MM.1S (cell line): ENCODE data around the gene EPHB1.

ENCODE experiments used
- DNase-seq: peaks from one replicate; pipeline ENCODE4 v3.0.0-alpha.2; 2015
- H2AFZ ChIP-seq: fragments of 300-600 bp; sonication (generic); 2 replicates; pipeline ENCODE4 v1.6.0; 2016; ENCODE audit warnings: antibody characterized with exemption, low read length
- H3F3A ChIP-seq: fragments of 300-600 bp; sonication (generic); 2 replicates; pipeline ENCODE4 v1.6.1; 2016; ENCODE audit warnings: mild to moderate bottlenecking, antibody characterized with exemption, low read length, moderate library complexity, mixed read lengths; ENCODE audit not compliant: insufficient read depth
- H3K27ac ChIP-seq: fragments of 300-600 bp; sonication (generic); 2 replicates; pipeline ENCODE4 v1.5.1; 2016; ENCODE audit warnings: mild to moderate bottlenecking, low read length
- H3K27me3 ChIP-seq: fragments of 300-600 bp; sonication (generic); replicated peaks from 2 replicates; pipeline ENCODE4 v1.6.0; 2016; ENCODE audit warnings: low read length; ENCODE audit not compliant: insufficient read depth
- H3K36me3 ChIP-seq: fragments of 300-600 bp; sonication (generic); replicated peaks from 2 replicates; pipeline ENCODE4 v1.6.1; 2016; ENCODE audit warnings: mild to moderate bottlenecking, low read length, mixed read lengths; ENCODE audit not compliant: insufficient read depth
- H3K4me1 ChIP-seq: fragments of 300-600 bp; sonication (generic); 2 replicates; pipeline ENCODE4 v1.6.1; 2016; ENCODE audit warnings: low read length, mixed read lengths
- H3K4me2 ChIP-seq: fragments of 300-600 bp; sonication (generic); 2 replicates; pipeline ENCODE4 v1.6.0; 2016; ENCODE audit warnings: low read depth, low read length
- H3K4me3 ChIP-seq: fragments of 300-600 bp; sonication (generic); 2 replicates; pipeline ENCODE4 v1.5.1; 2016; ENCODE audit warnings: low read length, mixed read lengths
- H3K79me2 ChIP-seq: fragments of 300-600 bp; sonication (generic); 2 replicates; pipeline ENCODE4 v1.6.1; 2016; ENCODE audit warnings: mixed run types, low read length, mixed read lengths
- H3K9ac ChIP-seq: fragments of 300-600 bp; sonication (generic); 2 replicates; pipeline ENCODE4 v1.6.1; 2016; ENCODE audit warnings: low read length, mixed read lengths
- H3K9me2 ChIP-seq: fragments of 300-600 bp; sonication (generic); replicated peaks from 2 replicates; pipeline ENCODE4 v1.6.1; 2016; ENCODE audit warnings: mild to moderate bottlenecking, low read length, mixed read lengths; ENCODE audit not compliant: insufficient read depth
- H3K9me3 ChIP-seq: fragments of 300-600 bp; sonication (generic); replicated peaks from 2 replicates; pipeline ENCODE4 v1.6.1; 2016; ENCODE audit warnings: mild to moderate bottlenecking, low read length, mixed read lengths; ENCODE audit not compliant: insufficient read depth
- H4K20me1 ChIP-seq: fragments of 300-600 bp; sonication (generic); 2 replicates; pipeline ENCODE4 v1.6.1; 2016; ENCODE audit warnings: mild to moderate bottlenecking, low read length, moderate library complexity, mixed read lengths; ENCODE audit not compliant: insufficient read depth
- EZH2 ChIP-seq: fragments of 300-600 bp; sonication (generic); optimal IDR thresholded peaks from 2 replicates; pipeline ENCODE3; 2017; ENCODE audit warnings: low read depth, mild to moderate bottlenecking, antibody characterized with exemption, low read length, mixed read lengths
- EZH2phosphoT487 ChIP-seq: fragments of 300-600 bp; sonication (generic); IDR thresholded peaks from 2 replicates; pipeline ENCODE4 v1.6.1; 2018; ENCODE audit warnings: antibody characterized with exemption, low read length
- TF ChIP-seq, protein P1 (sequence below): fragments of 300-600 bp; sonication (generic); IDR thresholded peaks from 2 replicates; pipeline ENCODE4 v1.5.1; 2016; ENCODE audit warnings: antibody characterized with exemption, low read length, mixed read lengths

Gene EPHB1

GRCh38 chr3:134922101-134922500 is 127.0 kb downstream of the EPHB1 start:
- no peaks in the 10 kb centered on the region for H3K79me2 ChIP-seq
- H3K4me1 ChIP-seq = no peaks in the 10 kb centered on the region
- H3K36me3 ChIP-seq = no peaks in the 10 kb centered on the region
- no peak overlapping the region for H3K9ac ChIP-seq
- DNase-seq = no peak
- H3K4me3 ChIP-seq = no peak overlapping the region
- no peak overlapping the region for H2AFZ ChIP-seq
- no peaks in the 10 kb centered on the region for H3K9me3 ChIP-seq
- H4K20me1 ChIP-seq = no peaks in the 10 kb centered on the region
- TF ChIP-seq, protein P1, sequence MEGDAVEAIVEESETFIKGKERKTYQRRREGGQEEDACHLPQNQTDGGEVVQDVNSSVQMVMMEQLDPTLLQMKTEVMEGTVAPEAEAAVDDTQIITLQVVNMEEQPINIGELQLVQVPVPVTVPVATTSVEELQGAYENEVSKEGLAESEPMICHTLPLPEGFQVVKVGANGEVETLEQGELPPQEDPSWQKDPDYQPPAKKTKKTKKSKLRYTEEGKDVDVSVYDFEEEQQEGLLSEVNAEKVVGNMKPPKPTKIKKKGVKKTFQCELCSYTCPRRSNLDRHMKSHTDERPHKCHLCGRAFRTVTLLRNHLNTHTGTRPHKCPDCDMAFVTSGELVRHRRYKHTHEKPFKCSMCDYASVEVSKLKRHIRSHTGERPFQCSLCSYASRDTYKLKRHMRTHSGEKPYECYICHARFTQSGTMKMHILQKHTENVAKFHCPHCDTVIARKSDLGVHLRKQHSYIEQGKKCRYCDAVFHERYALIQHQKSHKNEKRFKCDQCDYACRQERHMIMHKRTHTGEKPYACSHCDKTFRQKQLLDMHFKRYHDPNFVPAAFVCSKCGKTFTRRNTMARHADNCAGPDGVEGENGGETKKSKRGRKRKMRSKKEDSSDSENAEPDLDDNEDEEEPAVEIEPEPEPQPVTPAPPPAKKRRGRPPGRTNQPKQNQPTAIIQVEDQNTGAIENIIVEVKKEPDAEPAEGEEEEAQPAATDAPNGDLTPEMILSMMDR = no peak
- TF ChIP-seq EZH2 = no peak
- TF ChIP-seq EZH2phosphoT487 = no peak
- no peaks in the 10 kb centered on the region for H3K9me2 ChIP-seq
- H3K27ac ChIP-seq = no peak overlapping the region
- H3K4me2 ChIP-seq = no peak overlapping the region
- H3F3A ChIP-seq = no peaks in the 10 kb centered on the region
- no peaks in the 10 kb centered on the region for H3K27me3 ChIP-seq

DNA sequence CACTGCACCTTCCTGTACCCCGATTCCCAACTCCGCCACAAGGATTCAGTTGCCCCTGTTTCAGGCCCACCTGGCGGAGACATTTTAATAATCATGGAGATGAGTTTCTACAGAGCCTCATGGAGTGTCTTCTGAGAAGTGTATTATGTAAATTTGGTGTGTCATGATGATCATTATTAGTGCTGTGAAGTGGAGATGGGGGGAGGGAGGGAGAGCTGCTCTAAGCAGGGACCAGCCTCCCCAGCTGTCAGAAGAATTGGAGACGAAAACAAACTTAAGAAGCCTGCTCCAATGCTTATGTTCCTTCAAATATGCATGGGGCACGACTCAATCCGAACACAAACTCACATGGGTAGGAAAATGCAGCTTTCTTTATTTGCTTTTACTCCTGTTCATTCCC is 127.8 kb downstream of the EPHB1 start:
- H4K20me1 ChIP-seq = no peaks in the 10 kb centered on the region
- TF ChIP-seq, protein P1 = no peak
- TF ChIP-seq EZH2 (no peak), EZH2phosphoT487 (no peak)
- no peaks in the 10 kb centered on the region for H3K36me3 ChIP-seq
- no peaks in the 10 kb centered on the region for H3K9me2 ChIP-seq
- DNase-seq = no peak
- H3K9me3 ChIP-seq = no peaks in the 10 kb centered on the region
- no peaks in the 10 kb centered on the region for H3K79me2 ChIP-seq
- no peaks in the 10 kb centered on the region for H3F3A ChIP-seq
- no peak overlapping the region for H2AFZ ChIP-seq
- H3K4me3 ChIP-seq = no peak overlapping the region
- H3K9ac ChIP-seq = no peak overlapping the region
- H3K27me3 ChIP-seq = no peaks in the 10 kb centered on the region
- H3K27ac ChIP-seq = no peak overlapping the region
- no peaks in the 10 kb centered on the region for H3K4me1 ChIP-seq
- H3K4me2 ChIP-seq = no peak overlapping the region

GRCh38 chr3:134923286-134923685 is 128.2 kb downstream of the EPHB1 start:
- Histone ChIP-seq H3K9me3 (no peaks in the 10 kb centered on the region), H3K9me2 (no peaks in the 10 kb centered on the region), H3K27me3 (no peaks in the 10 kb centered on the region), H3K36me3 (no peaks in the 10 kb centered on the region), H3K27ac (no peak overlapping the region), H3K9ac (no peak overlapping the region), H3K4me1 (no peaks in the 10 kb centered on the region), H4K20me1 (no peaks in the 10 kb centered on the region), H2AFZ (no peak overlapping the region), H3K4me3 (no peak overlapping the region), H3K79me2 (no peaks in the 10 kb centered on the region), H3F3A (no peaks in the 10 kb centered on the region), H3K4me2 (no peak overlapping the region)
- DNase-seq = no peak
- TF ChIP-seq, protein P1 = no peak
- TF ChIP-seq EZH2phosphoT487 (no peak), EZH2 (no peak)
